Measurements from ENCODE around the gene PNRC1.
"Not testable (repeated sequence)": the region's sequence is repeated elsewhere in the genome, so short reads cannot be mapped to it uniquely, and the experiment has no call there.

PNRC1 gene

GRCh38 chr6:89063881-89064280 is 16.7 kb upstream of the PNRC1 start:
- no peak for DNase-seq

- DNase-seq, result not testable (repeated sequence)
These were observed 15.6 kb upstream of the PNRC1 start for GRCh38 chr6:89064931-89065330.

GRCh38 chr6:89066121-89066520 is 14.4 kb upstream of the PNRC1 start:
- not testable (repeated sequence) for DNase-seq

GRCh38 chr6:89066940-89067646 is 13.5 kb upstream of the PNRC1 start:
- DNase-seq, result no peak

- no peak for DNase-seq
These were observed 12.8 kb upstream of the PNRC1 start for GRCh38 chr6:89067796-89068195.

- DNase-seq, result no peak
These were observed 11.9 kb upstream of the PNRC1 start for GRCh38 chr6:89068695-89069094.

- no peak for DNase-seq
These were observed 10.9 kb upstream of the PNRC1 start for GRCh38 chr6:89069536-89070163.

- no peak for DNase-seq
These were observed 9.5 kb upstream of the PNRC1 start for GRCh38 chr6:89071036-89071435.

- no peak for DNase-seq
These were observed 7.4 kb upstream of the PNRC1 start for GRCh38 chr6:89073014-89073620.

- DNase-seq, result no peak
These were observed 6.7 kb upstream of the PNRC1 start for GRCh38 chr6:89073840-89074239.

- DNase-seq, result peak; percentile 26
These were observed 878 bp upstream of the PNRC1 start for GRCh38 chr6:89079511-89080234.

GRCh38 chr6:89081129-89081422 is 525 bp downstream of the PNRC1 start:
- DNase-seq, result no peak

GRCh38 chr6:89081423-89082322 is 1.1 kb downstream of the PNRC1 start:
- peak; percentile 98 for DNase-seq

GRCh38 chr6:89082486-89082891 is 1.9 kb downstream of the PNRC1 start:
- no peak for DNase-seq

- DNase-seq, result no peak
These were observed 4.0 kb downstream of the PNRC1 start for GRCh38 chr6:89084542-89084941.

GRCh38 chr6:89084954-89085353 is 4.4 kb downstream of the PNRC1 start:
- DNase-seq, result no peak

- DNase-seq, result no peak
These were observed 5.1 kb downstream of the PNRC1 start for GRCh38 chr6:89085409-89086205.

GRCh38 chr6:89087881-89088280 is 7.3 kb downstream of the PNRC1 start:
- DNase-seq, result no peak

- no peak for DNase-seq
These were observed 17.9 kb downstream of the PNRC1 start for GRCh38 chr6:89098461-89098860.

GRCh38 chr6:89100114-89100513 is 19.6 kb downstream of the PNRC1 start:
- DNase-seq, result no peak

GRCh38 chr6:89110284-89110683 is 29.7 kb downstream of the PNRC1 start:
- DNase-seq, result no peak

GRCh38 chr6:89111933-89112332 is 31.4 kb downstream of the PNRC1 start:
- DNase-seq, result no peak
